DMS153 (cell line): ENCODE results near the gene KIF19.

ENCODE experiments used
- DNase-seq: peaks from one replicate; lab custom pipeline; 2025; lab: John Stamatoyannopoulos, UW

Gene KIF19

GRCh38 chr17:74304184-74304583, 21.8 kb upstream of the KIF19 start:
- DNase-seq, result no peak

GRCh38 chr17:74305865-74306654, 20.0 kb upstream of the KIF19 start:
- DNase-seq, result no peak

GRCh38 chr17:74307984-74308773, 17.8 kb upstream of the KIF19 start:
- DNase-seq, result no peak

- no peak for DNase-seq
Observed at GRCh38 chr17:74309902-74310301, 16.1 kb upstream of the KIF19 start.

- DNase-seq, result no peak
Observed at GRCh38 chr17:74314877-74315276, 11.1 kb upstream of the KIF19 start.

- DNase-seq, result no peak
Observed at GRCh38 chr17:74316220-74316619, 9.8 kb upstream of the KIF19 start.

GRCh38 chr17:74317071-74317470, 9.0 kb upstream of the KIF19 start:
- DNase-seq, result no peak

- DNase-seq, result no peak
Observed at GRCh38 chr17:74318391-74318790, 7.6 kb upstream of the KIF19 start.

- no peak for DNase-seq
Observed at GRCh38 chr17:74324521-74324920, 1.5 kb upstream of the KIF19 start.

GRCh38 chr17:74325376-74325742, 667 bp upstream of the KIF19 start:
- DNase-seq, result no peak

GRCh38 chr17:74326506-74326905, 480 bp downstream of the KIF19 start:
- no peak for DNase-seq

- DNase-seq, result no peak
Observed at GRCh38 chr17:74328487-74328886, 2.5 kb downstream of the KIF19 start.

- DNase-seq, result no peak
Observed at GRCh38 chr17:74329378-74329777, 3.4 kb downstream of the KIF19 start.

- DNase-seq, result no peak
Observed at GRCh38 chr17:74330446-74330845, 4.4 kb downstream of the KIF19 start.

GRCh38 chr17:74332017-74332650, 6.1 kb downstream of the KIF19 start:
- peak; percentile 56 for DNase-seq

GRCh38 chr17:74332763-74333283, 6.8 kb downstream of the KIF19 start:
- DNase-seq, result peak; percentile 90

GRCh38 chr17:74334393-74335039, 8.5 kb downstream of the KIF19 start:
- DNase-seq, result no peak

- no peak for DNase-seq
Observed at GRCh38 chr17:74335529-74336062, 9.6 kb downstream of the KIF19 start.

GRCh38 chr17:74336307-74336706, 10.3 kb downstream of the KIF19 start:
- DNase-seq, result no peak

GRCh38 chr17:74337834-74338500, 11.9 kb downstream of the KIF19 start:
- DNase-seq, result no peak

- peak; percentile 32 for DNase-seq
Observed at GRCh38 chr17:74339537-74340195, 13.6 kb downstream of the KIF19 start.
